Common myeloid progenitor, CD34-positive (primary cell): ENCODE results near the gene LINGO3.
A peak's percentile ranks its signal among the peaks of the same experiment; 100 is the strongest.

Experiments used
- CTCF ChIA-PET: fragments of 350-600 bp; sonication (Branson Sonifier 250); formaldehyde crosslinking; loops from one replicate; lab custom pipeline; 2021; ENCODE audit warnings: antibody characterized with exemption; lab: Charles Lee
- POLR2A ChIA-PET: fragments of 350-600 bp; sonication (Branson Sonifier 250); formaldehyde crosslinking; loops from one replicate; lab custom pipeline; 2021; ENCODE audit warnings: antibody characterized with exemption; lab: Charles Lee
- DNase-seq, 3 donors: peaks; one replicate each; pipeline versions ENCODE4 v3.0.0 to v3.0.0-alpha.2; 2013
- H3K27ac ChIP-seq, 2 experiments: 1 replicate in 1 of 2; 2 replicates in 1 of 2; pipeline ENCODE4 v1.7.0; 2013; ENCODE audit warnings: inconsistent platforms in 2 of 2, low read length in 2 of 2, mild to moderate bottlenecking in 2 of 2, low read depth in 1 of 2, moderate library complexity in 1 of 2; ENCODE audit not compliant: severe bottlenecking in 2 of 2, insufficient read depth in 1 of 2, poor library complexity in 1 of 2
- H3K27me3 ChIP-seq, 5 experiments: replicated peaks in 2 of 5; 1 replicate in 3 of 5; 2 replicates in 2 of 5; pipeline versions ENCODE4 v1.6.1 to v1.7.0; 2013; ENCODE audit warnings: low read length in 4 of 5, mild to moderate bottlenecking in 2 of 5, moderate library complexity in 2 of 5, inconsistent platforms in 1 of 5; ENCODE audit not compliant: insufficient read depth in 5 of 5, control insufficient read depth in 4 of 5
- H3K36me3 ChIP-seq, 4 experiments: 1 replicate in 2 of 4; 2 replicates in 2 of 4; pipeline versions ENCODE4 v1.6.1 to v1.7.0; 2013; ENCODE audit warnings: low read length in 3 of 4, control low read depth in 1 of 4, mild to moderate bottlenecking in 1 of 4; ENCODE audit not compliant: control insufficient read depth in 4 of 4, insufficient read depth in 4 of 4
- H3K4me1 ChIP-seq, 4 experiments: 1 replicate in 3 of 4; 2 replicates in 1 of 4; pipeline versions ENCODE4 v1.6.1 to v1.7.1; 2013; ENCODE audit warnings: low read length in 3 of 4, mild to moderate bottlenecking in 3 of 4, control low read depth in 1 of 4, inconsistent platforms in 1 of 4, moderate library complexity in 1 of 4; ENCODE audit not compliant: control insufficient read depth in 4 of 4, insufficient read depth in 4 of 4; ENCODE audit errors: control extremely low read depth in 1 of 4
- H3K4me3 ChIP-seq, 7 experiments: 1 replicate in 4 of 7; 2 replicates in 3 of 7; pipeline versions ENCODE4 v1.5.1 to v1.7.0; 2013; ENCODE audit warnings: mild to moderate bottlenecking in 7 of 7, low read length in 6 of 7, moderate library complexity in 6 of 7, inconsistent platforms in 2 of 7, low read depth in 2 of 7, control low read depth in 1 of 7; ENCODE audit not compliant: insufficient read depth in 4 of 7, control insufficient read depth in 1 of 7; ENCODE audit errors: extremely low read depth in 1 of 7
- H3K9me3 ChIP-seq, 5 experiments: 1 replicate in 4 of 5; 2 replicates in 1 of 5; pipeline versions ENCODE4 v1.6.1 to v1.7.1; 2013; ENCODE audit warnings: low read length in 4 of 5, mild to moderate bottlenecking in 2 of 5, inconsistent platforms in 1 of 5, low read depth in 1 of 5, moderate library complexity in 1 of 5; ENCODE audit not compliant: control insufficient read depth in 4 of 5, insufficient read depth in 2 of 5; ENCODE audit errors: control extremely low read depth in 1 of 5
- WGBS: methylation state at CpG from one replicate; pipeline ENCODE4 v1.1.5; 2013; ENCODE audit not compliant: insufficient coverage; 5-methylcytosine and 5-hydroxymethylcytosine counted together

LINGO3 gene

DNA sequence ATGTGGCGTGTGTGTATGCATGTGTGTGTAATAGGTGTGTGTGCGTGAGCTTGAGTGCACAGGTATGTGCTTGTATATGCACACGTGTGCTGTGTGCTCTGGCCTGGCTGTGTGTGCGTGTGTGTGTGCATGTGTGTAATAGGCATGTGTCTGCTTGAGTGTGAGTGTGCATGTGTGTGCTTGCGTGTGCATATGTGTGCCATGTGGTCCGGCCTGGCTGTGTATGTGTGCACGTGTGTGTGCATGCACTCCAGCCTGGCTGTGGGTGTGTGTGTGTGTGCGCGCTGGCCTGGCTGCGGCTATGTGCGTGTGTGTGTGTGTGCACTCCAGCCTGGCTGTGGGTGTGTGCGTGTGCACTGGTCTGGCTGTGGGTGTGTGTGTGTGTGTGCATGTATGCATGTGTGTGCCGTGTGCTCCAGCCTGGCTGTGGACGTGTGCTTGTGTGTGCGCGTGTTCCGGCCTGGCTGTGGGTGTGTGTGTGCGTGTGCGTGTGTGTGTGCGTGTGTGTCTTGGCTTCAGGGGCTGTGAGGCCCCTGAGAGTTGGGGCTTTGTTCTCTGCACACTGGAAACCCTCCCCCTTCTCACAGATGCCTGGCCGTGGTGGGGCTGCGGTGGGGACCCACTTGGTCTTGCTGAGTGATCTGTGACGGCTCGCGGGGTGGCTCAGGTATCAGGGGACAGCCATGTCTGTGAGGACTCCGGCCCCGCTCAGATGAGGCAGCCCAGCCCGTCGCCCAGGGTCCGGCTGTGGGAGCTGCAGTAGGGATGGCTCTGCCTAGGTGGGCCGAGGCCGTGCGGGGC lies 28.8 kb upstream of the LINGO3 start:
- peaks cover 0 to 61% (median 39%) of the 10 kb centered on the region in 4 experiments for H3K4me1 ChIP-seq
- no peaks in the 10 kb centered on the region for H3K27me3 ChIP-seq
- H3K4me3 ChIP-seq = no peak overlapping the region
- CTCF ChIA-PET = interaction anchor here (1.8 kb wide), 1 partner anchor 47 kb away, joined by 5 read pairs; no protein-coding TSS in a partner anchor
- no peaks in the 10 kb centered on the region for H3K9me3 ChIP-seq
- H3K27ac ChIP-seq = no peak overlapping the region
- POLR2A ChIA-PET = interaction anchor here (1.6 kb wide), 1 partner anchor 12 kb away, joined by 4 read pairs; no protein-coding TSS in a partner anchor
- DNase-seq = no peak
- whole genome bisulfite sequencing = 91% methylated on average over 20 of the region's 33 CpGs
- H3K36me3 ChIP-seq = peaks cover 2 to 50% (median 33%) of the 10 kb centered on the region in 4 experiments

DNA sequence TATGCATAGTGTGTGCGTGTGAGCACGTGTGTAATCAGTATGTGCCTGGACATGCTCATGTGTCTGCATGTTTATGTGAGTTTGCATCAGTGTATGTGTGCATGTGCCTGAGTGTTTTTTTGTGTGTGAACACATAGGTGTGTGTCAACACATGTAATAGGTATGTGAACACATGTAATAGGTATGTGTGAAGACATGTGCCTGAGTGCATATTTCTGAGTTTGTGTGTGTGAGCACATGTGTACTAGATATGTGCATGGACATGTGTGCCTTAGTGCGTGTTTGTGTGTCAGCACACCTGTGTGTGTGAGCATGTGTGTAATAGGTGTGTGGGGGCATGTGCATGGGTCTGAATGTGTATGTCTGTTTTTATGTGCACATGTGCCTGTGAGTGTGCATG lies 27.9 kb upstream of the LINGO3 start:
- peak in 1 of 3 donors; percentile 66 for DNase-seq
- Histone ChIP-seq H3K9me3 (no peaks in the 10 kb centered on the region), H3K36me3 (peaks cover 2 to 49% (median 33%) of the 10 kb centered on the region in 4 experiments), H3K27ac (no peak overlapping the region), H3K4me1 (peaks cover 0 to 61% (median 40%) of the 10 kb centered on the region in 4 experiments), H3K27me3 (no peaks in the 10 kb centered on the region), H3K4me3 (no peak overlapping the region)
- ChIA-PET POLR2A (interaction anchor here (1.4 kb wide), 1 partner anchor 56 kb away, joined by 3 read pairs; no protein-coding TSS in a partner anchor), CTCF (no interaction called here)
- 96% methylated on average over 3 of the region's 3 CpGs for WGBS

- Histone ChIP-seq H3K36me3 (peaks cover 2 to 43% (median 30%) of the 10 kb centered on the region in 4 experiments), H3K9me3 (no peaks in the 10 kb centered on the region), H3K27ac (no peak overlapping the region), H3K4me1 (peaks cover 0 to 61% (median 43%) of the 10 kb centered on the region in 4 experiments), H3K27me3 (no peaks in the 10 kb centered on the region), H3K4me3 (no peak overlapping the region)
- peak in 2 of 3 donors; percentile 63 to 78 for DNase-seq
- ChIA-PET POLR2A (interaction anchor here (1.4 to 2.4 kb wide), 2 partner anchors 10 to 56 kb away, joined by 3 to 13 read pairs; no protein-coding TSS in a partner anchor), CTCF (interaction anchor here (2.0 kb wide), 1 partner anchor 12 kb away, joined by 7 read pairs; no protein-coding TSS in a partner anchor)
- WGBS = 96% methylated on average over 21 of the region's 26 CpGs
These were observed 27.3 kb upstream of the LINGO3 start for GRCh38 chr19:2334986-2335846.

DNA sequence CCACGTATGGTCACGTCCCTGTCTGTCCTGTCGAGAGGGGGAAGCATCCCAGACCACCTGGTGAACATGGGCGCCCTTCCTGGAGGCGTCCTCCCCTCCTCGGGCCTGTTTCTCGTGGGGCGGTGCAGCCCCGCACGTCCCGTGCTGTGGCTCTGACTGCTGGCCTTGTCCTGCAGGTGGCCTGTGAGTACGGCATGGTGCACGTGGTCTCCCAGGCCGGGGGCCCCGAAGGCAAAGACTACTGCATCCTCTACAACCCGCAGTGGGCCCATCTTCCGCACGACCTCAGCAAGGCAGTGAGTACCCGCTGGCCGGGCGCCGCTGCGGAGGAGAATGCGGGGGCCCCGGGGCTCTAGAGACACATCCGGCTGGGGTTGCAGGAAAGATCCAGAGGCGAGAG lies 26.5 kb upstream of the LINGO3 start:
- peak overlapping the region in 1 of 2 experiments; percentile 36 for H3K27ac ChIP-seq
- WGBS = 94% methylated on average over 27 of the region's 27 CpGs

GRCh38 chr19:2333807-2334211 lies 25.9 kb upstream of the LINGO3 start:
- H3K9me3 ChIP-seq = no peaks in the 10 kb centered on the region
- DNase-seq = peak in 2 of 3 donors; percentile 52 to 61
- H3K36me3 ChIP-seq = peaks cover 2 to 29% (median 18%) of the 10 kb centered on the region in 4 experiments
- H3K4me3 ChIP-seq = peak overlapping the region in 4 of 7 experiments; percentile 5 to 66 (median 48)
- CTCF ChIA-PET = interaction anchor here (0.9 to 2.2 kb wide), 7 partner anchors 9 to 69 kb away, joined by 3 to 10 read pairs (median 5); no protein-coding TSS in a partner anchor
- H3K27me3 ChIP-seq = no peaks in the 10 kb centered on the region
- H3K27ac ChIP-seq = peak overlapping the region; percentile 36 to 81
- H3K4me1 ChIP-seq = peaks cover 0 to 70% (median 54%) of the 10 kb centered on the region in 4 experiments
- 30% methylated on average over 10 of the region's 11 CpGs for WGBS
- POLR2A ChIA-PET = interaction anchor here (0.6 to 2.4 kb wide), 5 partner anchors 8 to 160 kb away, joined by 3 to 13 read pairs (median 4); no protein-coding TSS in a partner anchor

More for the DNA sequence above, 26.5 kb upstream of the LINGO3 start:
- H3K9me3 ChIP-seq = no peaks in the 10 kb centered on the region
- ChIA-PET POLR2A (interaction anchor here (0.6 to 2.4 kb wide), 4 partner anchors 9 to 161 kb away, joined by 3 to 13 read pairs (median 5); no protein-coding TSS in a partner anchor), CTCF (interaction anchor here (1.2 to 2.2 kb wide), 3 partner anchors 9 to 54 kb away, joined by 6 to 10 read pairs (median 7); no protein-coding TSS in a partner anchor)
- peak overlapping the region in 1 of 7 experiments; percentile 66 for H3K4me3 ChIP-seq
- peaks cover 2 to 36% (median 23%) of the 10 kb centered on the region in 4 experiments for H3K36me3 ChIP-seq
- peaks cover 0 to 66% (median 49%) of the 10 kb centered on the region in 4 experiments for H3K4me1 ChIP-seq
- DNase-seq = no peak
- H3K27me3 ChIP-seq = no peaks in the 10 kb centered on the region
